T47D (cell line): ENCODE data around the gene GNRH2.

Experiments
- DNase-seq, 2 experiments: peaks; one replicate each; pipeline versions ENCODE4 v3.0.0 to v3.0.0-alpha.2; 2011 to 2012; ENCODE audit warnings: low read depth in 1 of 2, low spot score in 1 of 2
- JUND ChIP-seq: IDR thresholded peaks from 2 replicates; pipeline ENCODE4 v1.6.1; 2012; ENCODE audit warnings: low read depth
- in situ Hi-C: cut with HindIII; loops from 2 replicates; pipeline ENCODE4 v1.10.0; 2016; ENCODE audit warnings: low sequenced_read_pairs, low pct_unique_long_range_greater_than_20kb

Gene GNRH2

DNA sequence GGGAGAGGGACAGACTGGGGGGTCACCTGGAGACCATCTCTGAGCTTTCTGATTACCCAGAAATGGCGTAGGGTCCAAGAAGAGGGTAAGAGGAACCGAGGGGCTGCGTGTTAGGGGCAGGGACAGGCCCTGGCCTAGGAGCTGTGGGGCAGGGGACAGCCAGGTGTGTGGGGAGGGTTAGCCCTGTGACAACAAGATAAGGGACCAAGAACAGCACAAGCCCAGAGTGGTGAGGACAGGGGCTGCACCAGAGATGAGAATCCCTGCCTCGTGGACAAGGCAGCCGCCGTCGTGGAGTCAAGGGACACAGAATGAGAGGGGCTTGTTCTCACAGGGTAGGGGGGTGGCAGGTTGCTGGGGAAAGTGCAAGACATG lies 41.6 kb downstream of the GNRH2 start:
- DNase-seq = no peak
- in situ Hi-C loops = no loop called here
- no peak for TF ChIP-seq JUND

DNA sequence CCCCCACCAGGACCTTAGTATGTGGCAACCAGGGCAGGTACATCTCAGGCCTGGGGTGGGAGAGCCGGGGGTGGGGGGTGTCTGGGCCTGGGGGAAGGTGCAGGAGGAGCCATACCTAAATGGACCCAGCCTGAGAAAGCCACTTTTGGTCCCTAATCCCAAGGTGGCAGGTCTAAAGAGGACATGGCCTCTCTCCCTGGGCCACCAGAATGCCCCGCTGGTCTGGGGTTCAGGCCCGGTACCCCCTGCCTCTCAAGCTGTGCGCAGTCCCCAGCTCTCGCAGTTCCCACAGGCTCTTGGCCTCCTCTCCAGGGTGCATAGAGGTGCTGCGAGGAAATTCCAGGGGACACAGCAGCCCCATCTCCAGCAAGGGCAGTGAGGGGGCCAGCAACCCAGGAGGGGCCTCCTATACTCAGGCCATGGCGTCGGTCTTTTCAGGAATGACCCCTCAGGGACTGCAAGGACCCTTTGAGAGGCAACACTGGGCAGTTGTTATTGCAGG lies 42.2 kb downstream of the GNRH2 start:
- DNase-seq = no peak
- TF ChIP-seq JUND = no peak
- in situ Hi-C loops = no loop called here

DNA sequence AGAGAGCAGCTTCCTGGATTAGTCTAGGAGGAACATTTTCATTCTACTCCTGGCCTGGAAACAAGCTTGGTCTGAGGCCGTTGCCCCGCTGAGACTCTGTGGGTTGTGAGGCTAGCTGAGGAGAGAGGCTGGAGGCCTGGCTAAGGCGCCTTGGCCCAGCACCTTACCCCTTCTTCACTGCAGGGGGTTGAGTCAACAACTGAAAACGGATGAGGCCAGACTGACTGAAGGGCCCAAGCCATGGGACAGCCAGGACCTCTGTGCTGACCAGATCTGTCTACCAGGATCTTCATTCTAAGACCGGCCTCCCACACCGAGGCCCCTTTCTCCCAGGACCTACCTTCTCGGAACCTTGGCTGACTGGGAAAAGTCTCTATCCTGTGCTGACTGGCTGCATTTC lies 44.6 kb downstream of the GNRH2 start:
- in situ Hi-C loops = no loop called here
- DNase-seq = no peak
- TF ChIP-seq JUND = no peak

DNA sequence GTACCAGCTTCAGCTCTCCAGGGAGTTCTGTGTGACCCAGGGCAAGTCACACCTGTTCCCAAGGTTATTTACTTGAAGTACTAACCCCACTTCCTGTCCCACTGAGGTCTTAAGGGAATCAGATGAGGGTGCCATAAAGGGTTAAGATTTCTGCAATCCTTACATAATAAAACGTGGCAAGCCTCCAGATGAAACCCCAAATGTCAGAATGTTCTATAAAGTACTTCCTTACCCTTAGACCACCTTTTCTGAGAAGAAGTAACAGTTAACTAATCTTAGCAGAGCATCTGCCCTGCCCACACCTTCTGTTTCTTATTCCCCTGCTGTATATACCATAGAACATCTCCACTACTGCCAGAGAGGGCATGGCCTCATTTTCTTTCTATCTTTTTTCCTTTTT lies 47.1 kb downstream of the GNRH2 start:
- in situ Hi-C loops = no loop called here
- TF ChIP-seq JUND = no peak
- no peak for DNase-seq

DNA sequence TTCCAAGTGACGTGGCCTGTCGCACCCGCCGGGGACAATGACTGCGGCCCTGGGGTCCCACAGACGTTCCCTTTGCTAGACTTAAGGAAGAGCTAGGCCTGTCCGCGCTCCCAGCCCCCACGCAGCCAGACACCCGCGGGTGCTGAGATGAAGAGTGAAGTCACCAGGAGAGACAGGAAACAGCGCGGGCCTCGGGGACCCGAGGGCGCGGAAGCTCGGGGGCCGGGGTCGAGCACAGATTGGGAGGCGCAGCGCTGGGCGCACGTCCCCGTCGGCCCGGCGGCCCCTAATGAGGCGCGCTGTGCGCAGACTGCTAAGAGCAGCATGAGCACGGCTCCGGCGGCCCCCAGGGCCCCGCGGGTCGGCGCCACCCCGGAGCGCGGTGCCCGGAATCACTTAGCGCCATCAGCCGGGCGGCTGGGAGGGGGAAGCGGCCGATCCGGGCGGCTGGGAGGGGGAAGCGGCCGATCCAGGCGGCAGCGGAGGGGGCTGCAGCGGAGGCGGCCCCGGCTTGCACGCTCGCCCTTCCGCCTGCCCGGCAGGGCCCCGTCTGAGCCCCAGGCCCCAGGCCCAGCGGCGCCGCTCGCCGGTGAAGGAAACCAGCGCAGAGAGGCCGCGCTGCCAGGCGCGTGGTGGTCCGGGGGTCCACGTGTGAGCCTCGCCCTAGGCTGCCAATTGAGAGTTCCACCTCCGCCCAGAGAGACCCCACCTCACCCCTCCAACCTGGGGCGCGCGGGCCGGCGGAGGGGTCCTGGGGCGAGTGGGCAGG lies 49.4 kb downstream of the GNRH2 start:
- TF ChIP-seq JUND = no peak
- DNase-seq = no peak
- in situ Hi-C loops = no loop called here

DNA sequence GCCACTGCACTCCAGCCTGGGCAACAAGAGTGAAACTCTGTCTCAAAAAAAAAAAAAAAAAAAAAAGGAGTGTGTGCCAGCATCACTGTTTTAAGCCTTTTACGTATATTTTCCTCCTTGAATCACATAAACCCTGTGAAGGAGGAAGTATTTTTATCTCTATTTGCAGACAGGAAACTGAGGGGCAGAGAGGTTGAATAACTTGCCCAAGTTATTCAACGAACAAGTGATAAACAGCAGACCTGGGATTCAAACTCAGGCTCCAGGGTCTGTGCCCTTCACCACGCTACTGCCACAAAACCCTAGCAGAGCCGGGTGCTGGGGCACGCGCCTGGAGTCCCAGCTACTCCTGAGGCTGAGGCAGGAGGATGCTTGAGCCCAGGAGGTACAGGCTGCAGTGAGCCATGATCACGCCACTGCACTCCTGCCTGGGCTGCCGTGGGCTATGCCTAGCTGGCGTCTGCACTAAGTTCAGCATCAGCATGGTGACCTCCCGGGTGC lies 50.5 kb downstream of the GNRH2 start:
- no peak for TF ChIP-seq JUND
- in situ Hi-C loops = no loop called here
- DNase-seq = no peak

DNA sequence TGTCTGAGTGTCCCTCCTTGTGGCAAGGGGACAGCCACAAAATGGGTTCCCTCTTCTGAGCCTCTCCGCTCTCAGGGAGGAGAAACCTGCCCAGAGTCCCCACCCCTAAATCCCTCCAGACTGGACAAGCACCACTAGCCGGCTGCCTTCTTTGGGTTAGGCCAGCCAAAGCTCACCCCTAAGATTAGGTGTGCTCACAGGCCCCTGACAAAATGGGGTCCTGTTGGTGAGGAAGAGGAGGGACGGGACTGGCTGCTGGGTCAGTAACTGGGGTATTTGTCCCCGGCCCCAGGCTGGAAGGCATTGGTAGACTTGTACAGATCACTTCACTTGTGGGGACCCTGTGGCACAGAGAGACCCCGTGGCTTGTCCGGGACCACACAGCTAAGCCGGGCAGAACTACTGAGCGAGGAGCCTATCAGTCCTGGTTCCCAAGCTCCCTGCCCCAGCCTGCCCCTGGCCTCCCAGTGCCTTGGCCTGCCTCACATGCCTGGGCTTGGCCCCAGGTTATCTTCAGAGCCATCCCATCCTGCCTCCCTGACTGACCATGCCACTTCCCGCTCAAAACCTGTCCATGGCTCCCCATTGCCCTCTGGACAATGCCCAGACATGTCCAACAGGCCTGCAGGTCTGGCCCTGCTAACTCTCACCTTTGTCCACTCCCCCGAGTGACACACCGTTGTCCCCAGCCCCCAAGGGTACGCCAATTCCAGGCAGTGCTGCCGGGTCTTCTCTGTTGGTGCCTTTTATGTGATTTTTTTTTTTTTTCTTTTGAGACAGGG lies 51.6 kb downstream of the GNRH2 start:
- no peak for DNase-seq
- in situ Hi-C loops = no loop called here
- TF ChIP-seq JUND = no peak
